Pericardium fibroblast (primary cell): ENCODE results near the gene RIGI. TPM values are rescaled to one million over a fixed set of nuclear protein-coding genes. Genes with fewer than 3 reads are reported as not detected.

Source experiments
- total RNA-seq: library from RNA; depleted of rRNA; stranded (reverse); fragments of >200 nt; gene quantifications from 2 replicates; pipeline ENCODE4 v1.2.3, GENCODE V29; 2015

The RIGI gene
- total RNA-seq: 3.3 and 3.5 TPM in 2 replicates

DNA sequence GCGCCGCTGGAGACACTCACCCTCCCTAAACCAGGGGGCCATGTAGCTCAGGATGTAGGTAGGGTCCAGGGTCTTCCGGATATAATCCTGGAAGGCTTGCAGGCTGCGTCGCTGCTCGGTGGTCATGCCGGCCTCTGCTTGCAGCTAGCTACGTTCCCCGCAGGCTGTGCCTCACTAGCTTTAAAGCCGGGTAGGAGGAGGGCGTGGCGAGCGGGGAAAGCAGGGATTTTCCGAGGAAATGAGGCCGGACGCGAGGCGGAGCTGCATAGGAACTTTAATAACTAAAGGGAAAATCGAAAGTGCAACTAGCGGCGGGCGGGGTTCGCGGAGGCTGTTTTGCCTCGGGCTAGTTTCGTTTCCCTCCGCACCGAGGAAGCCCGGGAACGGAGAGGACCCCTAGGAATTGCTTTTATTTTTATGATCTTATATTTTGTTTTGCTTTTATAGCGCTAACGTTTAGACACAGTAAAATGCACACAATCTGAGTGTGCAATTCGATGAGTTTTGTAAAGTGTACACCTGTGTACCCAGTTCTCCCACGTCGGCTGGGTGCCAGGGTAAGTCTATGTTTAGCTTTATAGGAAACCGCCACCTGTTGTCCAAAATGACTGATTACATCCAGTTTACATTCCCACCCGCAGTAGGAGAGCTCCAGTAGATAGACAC is at the start of gene RIGI:
RIGI (minus strand) TSS at position 156 of the 666 bp plus-strand sequence; CDS start at position 126, 30 bp downstream.

DNA sequence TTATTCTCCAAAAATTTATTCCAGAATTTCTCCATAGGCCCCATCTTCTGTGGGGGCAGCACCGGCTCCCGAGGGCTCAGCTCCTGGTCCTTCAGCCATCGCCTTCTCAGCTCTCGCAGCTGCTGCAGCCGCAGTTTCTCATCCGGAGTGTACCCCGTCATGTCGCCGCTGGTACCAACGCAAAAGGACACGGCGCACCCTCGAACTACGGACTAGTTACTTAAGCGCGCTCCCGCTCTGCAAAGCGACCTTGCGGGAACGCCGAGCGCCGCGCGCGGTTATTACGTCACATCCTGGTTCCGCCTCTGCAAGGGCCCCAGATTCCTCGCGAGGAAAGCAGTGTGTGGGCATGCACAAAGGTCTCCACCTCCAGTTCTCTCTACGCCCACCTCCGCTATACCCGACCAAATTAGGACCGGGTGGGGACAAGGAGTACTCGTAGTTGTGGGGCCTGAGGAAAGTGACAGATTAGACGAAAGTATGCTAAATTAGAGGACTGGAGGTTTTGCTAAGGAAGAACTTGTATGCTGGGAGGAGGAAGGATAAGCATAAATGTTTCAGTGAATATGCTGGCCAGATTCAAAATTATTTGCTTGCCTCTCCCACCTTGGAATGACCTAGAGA is 47.0 kb upstream of the RIGI start, which contains the start of gene NDUFB6:
NDUFB6 (minus strand) TSS at position 260 of the 624 bp plus-strand sequence; CDS start at position 161, 99 bp downstream.

DNA sequence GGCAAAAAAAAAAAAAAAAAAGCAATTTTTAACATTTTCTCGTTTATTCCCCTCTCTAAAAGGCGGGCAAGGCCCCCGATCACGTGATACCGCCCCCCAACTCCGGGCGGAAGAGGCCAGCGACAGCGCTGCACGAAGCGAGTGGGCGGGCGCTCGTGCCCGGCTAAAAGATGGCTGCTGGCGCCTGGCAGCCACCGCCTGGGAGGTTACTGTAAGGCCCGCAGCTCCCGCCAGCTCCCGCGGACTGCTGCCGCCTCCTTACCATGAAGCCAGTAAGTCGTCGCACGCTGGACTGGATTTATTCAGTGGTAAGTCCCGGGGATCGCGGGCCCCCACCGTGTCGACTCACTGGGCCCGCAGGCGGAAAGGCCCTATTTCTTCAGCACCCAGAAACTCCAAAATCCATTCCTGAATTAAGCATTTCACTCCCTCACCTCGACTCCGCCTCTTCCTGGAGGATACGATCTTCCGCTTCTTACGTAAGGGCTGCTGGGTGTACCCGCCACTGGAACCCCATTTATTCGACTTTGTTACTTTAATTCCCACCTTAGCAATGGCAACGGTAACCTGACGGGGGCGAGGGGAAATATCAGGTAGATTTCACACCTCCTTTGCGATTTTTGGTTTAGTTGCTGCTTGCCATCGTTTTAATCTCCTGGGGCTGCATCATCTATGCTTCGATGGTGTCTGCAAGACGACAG is 26.3 kb upstream of the RIGI start, which contains the start of the genes SMIM27 and TOPORS:
SMIM27 (plus strand) TSS at position 156 of the 701 bp plus-strand sequence; CDS start at position 264, 108 bp downstream.
TOPORS (minus strand) TSS at position 415 of the 701 bp plus-strand sequence; CDS start at position 265, 150 bp downstream.

Other genes with a start within 250 kb of the RIGI start
- 47.4 and 60.8 TPM in 2 replicates for gene ACO1, start 141.6 kb downstream of the RIGI start, total RNA-seq
- 6.6 and 10.6 TPM in 2 replicates for gene SMIM27, start 26.1 kb upstream of the RIGI start, total RNA-seq
- 10.9 and 17.0 TPM in 2 replicates for gene TOPORS, start 26.4 kb upstream of the RIGI start, total RNA-seq
- gene NDUFB6, start 47.0 kb upstream of the RIGI start, total RNA-seq: 38.2 and 47.8 TPM in 2 replicates
- not detected in 2 replicates for gene TAF1L, start 109.5 kb upstream of the RIGI start, total RNA-seq